ENCODE measurements around the gene CC2D1A.

GRCh38 chr19:13932149-13932637 lies 26.2 kb downstream of the CC2D1A start:
- TF ChIP-seq ZNF274 (IDR thresholded peaks at IDR 0.05; ENCODE audit: low read depth, low read length): no peak
- TF ChIP-seq YY1 (IDR thresholded peaks at IDR 0.05; ENCODE audit: insufficient read depth, insufficient read length): no peak
- TF ChIP-seq SUZ12 (IDR thresholded peaks at IDR 0.05; ENCODE audit: extremely low read depth, insufficient read depth, insufficient read length): no peak

Data from NT2/D1 (cell line).